ENCODE results near the gene ATG4C. TPM values are rescaled to one million over a fixed set of nuclear protein-coding genes. Genes with fewer than 3 reads are reported as not detected.

Gene ATG4C
- total and polyA plus RNA-seq, 7 experiments from 2014 or later, result 6.8 to 20.1 (median 13.2) TPM

- ChIA-PET POLR2A (no interaction called here), CTCF (interaction anchor here (0.7 kb wide), 1 partner anchor 12 kb away, joined by 3 read pairs; no protein-coding TSS in a partner anchor)
- Histone ChIP-seq H3K36me3 (ENCODE audit: control insufficient read depth in 2 of 3, insufficient read depth in 3 of 3, low read length in 3 of 3) (no peaks in the 10 kb centered on the region), H3K27me3 (ENCODE audit: control insufficient read depth in 2 of 2, insufficient read depth in 2 of 2, low read length in 2 of 2) (no peaks in the 10 kb centered on the region), H3K4me1 (ENCODE audit: control insufficient read depth in 2 of 2, insufficient read depth in 2 of 2, low read length in 2 of 2) (no peaks in the 10 kb centered on the region), H3K9me3 (ENCODE audit: control insufficient read depth in 2 of 3, low read length in 3 of 3) (no peaks in the 10 kb centered on the region), H3K4me3 (ENCODE audit: low read length) (no peak overlapping the region), H3K27ac (ENCODE audit: low read depth, low read length) (no peak overlapping the region)
- Mint-ChIP-seq H3K9me3 (peaks cover 0 to 6% (median 0%) of the 10 kb centered on the region in 11 donors), H3K36me3 (no peaks in the 10 kb centered on the region), H3K27ac (no peak overlapping the region), H3K4me3 (no peak overlapping the region), H3K27me3 (peaks cover 0 to 6% (median 0%) of the 10 kb centered on the region in 5 donors), H3K4me1 (peaks cover 0 to 12% (median 10%) of the 10 kb centered on the region in 7 donors)
- no peak for ATAC-seq
- no peak for DNase-seq
- intact Hi-C loops (cut with micrococcal nuclease), result loop anchor here in 1 of 2 donors (2.0 kb wide), 1 partner anchor 66 kb away; no protein-coding TSS in a partner anchor
Observed at GRCh38 chr1:62906428-62906886, 122.5 kb downstream of the ATG4C start.

- ATAC-seq, result no peak
- Histone ChIP-seq H3K9me3 (ENCODE audit: control insufficient read depth in 2 of 3, low read length in 3 of 3) (no peaks in the 10 kb centered on the region), H3K4me3 (ENCODE audit: low read length) (no peak overlapping the region), H3K27me3 (ENCODE audit: control insufficient read depth in 2 of 2, insufficient read depth in 2 of 2, low read length in 2 of 2) (no peaks in the 10 kb centered on the region), H3K4me1 (ENCODE audit: control insufficient read depth in 2 of 2, insufficient read depth in 2 of 2, low read length in 2 of 2) (no peaks in the 10 kb centered on the region), H3K36me3 (ENCODE audit: control insufficient read depth in 2 of 3, insufficient read depth in 3 of 3, low read length in 3 of 3) (no peaks in the 10 kb centered on the region), H3K27ac (ENCODE audit: low read depth, low read length) (no peak overlapping the region)
- peaks cover 0 to 12% (median 10%) of the 10 kb centered on the region in 7 donors for H3K4me1 Mint-ChIP-seq
- peak in 5 of 9 donors; percentile 1 to 31 (median 15) for DNase-seq
- intact Hi-C loops (cut with micrococcal nuclease), result no loop called here
- peak overlapping the region in 1 of 10 donors; percentile 4 for H3K4me3 Mint-ChIP-seq
- ChIA-PET POLR2A (no interaction called here), CTCF (no interaction called here)
- H3K27me3 Mint-ChIP-seq, result peaks cover 0 to 14% (median 0%) of the 10 kb centered on the region in 5 donors
- H3K36me3 Mint-ChIP-seq, result no peaks in the 10 kb centered on the region
- H3K9me3 Mint-ChIP-seq, result peaks cover 0 to 6% (median 0%) of the 10 kb centered on the region in 11 donors
- no peak overlapping the region for H3K27ac Mint-ChIP-seq
Observed at GRCh38 chr1:62908168-62908695, 124.3 kb downstream of the ATG4C start.

- ATAC-seq (no peak), DNase-seq (no peak)
- Mint-ChIP-seq H3K27me3 (peaks cover 4 to 33% (median 13%) of the 10 kb centered on the region in 5 donors), H3K27ac (no peak overlapping the region), H3K9me3 (peaks cover 0 to 6% (median 0%) of the 10 kb centered on the region in 11 donors), H3K36me3 (no peaks in the 10 kb centered on the region), H3K4me1 (peaks cover 0 to 12% (median 10%) of the 10 kb centered on the region in 7 donors), H3K4me3 (no peak overlapping the region)
- H3K27me3 ChIP-seq (ENCODE audit: control insufficient read depth in 2 of 2, insufficient read depth in 2 of 2, low read length in 2 of 2), result no peaks in the 10 kb centered on the region
- no peaks in the 10 kb centered on the region for H3K36me3 ChIP-seq (ENCODE audit: control insufficient read depth in 2 of 3, insufficient read depth in 3 of 3, low read length in 3 of 3)
- ChIA-PET POLR2A (no interaction called here), CTCF (no interaction called here)
- H3K4me1 ChIP-seq (ENCODE audit: control insufficient read depth in 2 of 2, insufficient read depth in 2 of 2, low read length in 2 of 2), result no peaks in the 10 kb centered on the region
- H3K27ac ChIP-seq (ENCODE audit: low read depth, low read length), result no peak overlapping the region
- intact Hi-C loops (cut with micrococcal nuclease), result loop anchor here in 1 of 2 donors (2.0 kb wide), 1 partner anchor 627 kb away; no protein-coding TSS in a partner anchor
- no peak overlapping the region for H3K4me3 ChIP-seq (ENCODE audit: low read length)
- no peaks in the 10 kb centered on the region for H3K9me3 ChIP-seq (ENCODE audit: control insufficient read depth in 2 of 3, low read length in 3 of 3)
Observed at GRCh38 chr1:62912028-62912638, 128.2 kb downstream of the ATG4C start.

Other genes with a start within 250 kb of the ATG4C start
- not detected for gene ANGPTL3, start 186.6 kb upstream of the ATG4C start, total RNA-seq
- not detected for gene ANGPTL3, start 186.6 kb upstream of the ATG4C start, polyA plus RNA-seq
- 10 to 100 TPM in 3 of 5 experiments, 1 to 10 TPM in 2; 5.1 to 15.0 (median 12.4) TPM for gene DOCK7, start 95.7 kb upstream of the ATG4C start, total RNA-seq
- 1 to 10 TPM; 1.6 to 6.0 TPM for gene DOCK7, start 95.7 kb upstream of the ATG4C start, polyA plus RNA-seq

Measured in naive thymus-derived CD4-positive, alpha-beta T cell (primary cell).